Esophagus squamous epithelium (tissue), 5 donors: ENCODE measurements around the gene LURAP1L. TPM values are rescaled to one million over a fixed set of nuclear protein-coding genes. Genes with fewer than 3 reads are reported as not detected.

Experiments used
- DNase-seq: peaks from one replicate; lab custom pipeline; 2025; lab: John Stamatoyannopoulos, UW
- H3K27ac ChIP-seq, 4 donors: fragments of 200-600 bp; sonication (generic); one replicate each; pipeline ENCODE4 v1.5.1; 2016 to 2019; ENCODE audit warnings: mild to moderate bottlenecking in 1 of 4
- H3K27me3 ChIP-seq, 4 donors: fragments of 200-600 bp; sonication (generic); 1 replicate in 3 of 4; 2 replicates in 1 of 4; pipeline versions ENCODE4 v1.5.1 to v1.6.0; 2017 to 2021; ENCODE audit warnings: antibody characterized with exemption in 1 of 4
- H3K36me3 ChIP-seq, 3 donors: fragments of 200-600 bp; sonication (generic); one replicate each; pipeline ENCODE4 v1.5.1; 2016 to 2019
- H3K4me1 ChIP-seq, 3 donors: fragments of 200-600 bp; sonication (generic); one replicate each; pipeline ENCODE4 v1.5.1; 2017 to 2019
- H3K4me3 ChIP-seq, 4 donors: fragments of 200-600 bp; sonication (generic); 1 replicate in 3 of 4; 2 replicates in 1 of 4; pipeline ENCODE4 v1.5.1; 2016 to 2019; ENCODE audit warnings: mild to moderate bottlenecking in 2 of 4, moderate library complexity in 1 of 4
- H3K9me3 ChIP-seq, 3 donors: fragments of 200-600 bp; sonication (generic); one replicate each; pipeline ENCODE4 v1.5.1; 2016 to 2019
- POLR2A ChIP-seq, 4 donors: fragments of 450-650 bp; IDR thresholded peaks; one replicate each; pipeline ENCODE4 v1.6.1; 2017; ENCODE audit warnings: antibody characterized with exemption in 4 of 4, mild to moderate bottlenecking in 4 of 4, moderate library complexity in 3 of 4
- WGBS, 2 donors: methylation state at CpG; one replicate each; pipeline ENCODE4 v1.1.5; 2018; 5-methylcytosine and 5-hydroxymethylcytosine counted together
- intact Hi-C: fragments of 100-400 bp; cut with DNase I; formaldehyde crosslinking; loops from one replicate; pipeline ENCODE4 v1.15.0; 2022
- total RNA-seq, 4 donors: library from RNA; depleted of rRNA; stranded (reverse); fragments of >200 nt; gene quantifications; one replicate each; pipeline ENCODE4 v1.1.0, GENCODE V29; 2016
- TF ChIP-seq, protein P1 (sequence below), 6 experiments: fragments of 450-650 bp in 4 of 6; fragments of 200-600 bp in 2 of 6; sonication (generic) in 2 of 6; IDR thresholded peaks; one replicate each; pipeline ENCODE4 v1.5.1; 2016 to 2019; ENCODE audit warnings: antibody characterized with exemption in 6 of 6, mild to moderate bottlenecking in 4 of 6, moderate library complexity in 4 of 6
- donor health status: DM: yes; HTN: yes; CAD: no.

LURAP1L gene
- total RNA-seq, 4 donors from 2014 or later, result 0.75 to 8.0 (median 3.9) TPM

- Histone ChIP-seq H3K36me3 (no peaks in the 10 kb centered on the region), H3K4me1 (peaks cover 10 to 29% (median 16%) of the 10 kb centered on the region in 3 donors), H3K27ac (peak overlapping the region in 3 of 4 donors; percentile 81 to 85 (median 84)), H3K27me3 (no peaks in the 10 kb centered on the region), H3K9me3 (no peaks in the 10 kb centered on the region), H3K4me3 (no peak overlapping the region)
- no peak for DNase-seq
- intact Hi-C loops, result no loop called here
- TF ChIP-seq, protein P1, sequence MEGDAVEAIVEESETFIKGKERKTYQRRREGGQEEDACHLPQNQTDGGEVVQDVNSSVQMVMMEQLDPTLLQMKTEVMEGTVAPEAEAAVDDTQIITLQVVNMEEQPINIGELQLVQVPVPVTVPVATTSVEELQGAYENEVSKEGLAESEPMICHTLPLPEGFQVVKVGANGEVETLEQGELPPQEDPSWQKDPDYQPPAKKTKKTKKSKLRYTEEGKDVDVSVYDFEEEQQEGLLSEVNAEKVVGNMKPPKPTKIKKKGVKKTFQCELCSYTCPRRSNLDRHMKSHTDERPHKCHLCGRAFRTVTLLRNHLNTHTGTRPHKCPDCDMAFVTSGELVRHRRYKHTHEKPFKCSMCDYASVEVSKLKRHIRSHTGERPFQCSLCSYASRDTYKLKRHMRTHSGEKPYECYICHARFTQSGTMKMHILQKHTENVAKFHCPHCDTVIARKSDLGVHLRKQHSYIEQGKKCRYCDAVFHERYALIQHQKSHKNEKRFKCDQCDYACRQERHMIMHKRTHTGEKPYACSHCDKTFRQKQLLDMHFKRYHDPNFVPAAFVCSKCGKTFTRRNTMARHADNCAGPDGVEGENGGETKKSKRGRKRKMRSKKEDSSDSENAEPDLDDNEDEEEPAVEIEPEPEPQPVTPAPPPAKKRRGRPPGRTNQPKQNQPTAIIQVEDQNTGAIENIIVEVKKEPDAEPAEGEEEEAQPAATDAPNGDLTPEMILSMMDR (IDR thresholded peaks at IDR 0.05), result no peak
- TF ChIP-seq POLR2A (IDR thresholded peaks at IDR 0.05), result no peak
Observed at GRCh38 chr9:12785941-12786340, 11.1 kb downstream of the LURAP1L start.

DNA sequence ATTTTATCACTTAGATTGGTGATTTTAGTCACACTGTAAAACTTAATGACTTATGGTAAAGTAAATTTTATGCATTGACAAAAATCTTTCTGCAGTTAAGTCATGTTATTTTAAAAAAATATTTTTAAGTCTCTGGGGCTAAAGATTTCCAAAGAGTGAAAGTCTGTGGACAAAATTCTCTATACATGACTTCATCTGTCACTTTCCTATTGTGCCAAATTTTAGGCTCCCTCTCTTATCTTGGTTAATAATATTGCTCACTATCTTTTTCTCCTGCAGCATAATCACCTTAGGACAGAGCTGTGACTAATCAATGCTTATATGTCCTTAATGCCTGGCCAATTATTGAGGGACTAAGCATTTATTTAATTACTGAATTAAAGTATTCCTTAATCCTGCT is 15.2 kb downstream of the LURAP1L start:
- Histone ChIP-seq H3K36me3 (no peaks in the 10 kb centered on the region), H3K4me3 (no peak overlapping the region), H3K4me1 (peaks cover 2 to 32% (median 6%) of the 10 kb centered on the region in 3 donors), H3K27ac (peak overlapping the region in 1 of 4 donors; percentile 13), H3K27me3 (no peaks in the 10 kb centered on the region), H3K9me3 (no peaks in the 10 kb centered on the region)
- intact Hi-C loops, result no loop called here
- no peak for TF ChIP-seq POLR2A (IDR thresholded peaks at IDR 0.05)
- TF ChIP-seq, protein P1 (IDR thresholded peaks at IDR 0.05), result no peak
- DNase-seq, result no peak

GRCh38 chr9:12790883-12791282 is 16.1 kb downstream of the LURAP1L start:
- no peak for DNase-seq
- Histone ChIP-seq H3K4me1 (peaks cover 0 to 25% (median 0%) of the 10 kb centered on the region in 3 donors), H3K27me3 (no peaks in the 10 kb centered on the region), H3K9me3 (no peaks in the 10 kb centered on the region), H3K36me3 (no peaks in the 10 kb centered on the region), H3K4me3 (no peak overlapping the region), H3K27ac (peak overlapping the region in 2 of 4 donors; percentile 7 to 13)
- no peak for TF ChIP-seq POLR2A (IDR thresholded peaks at IDR 0.05)
- TF ChIP-seq, protein P1 (IDR thresholded peaks at IDR 0.05), result no peak
- 40 to 44% methylated on average over 3 of the region's 3 CpGs for WGBS, 2 donors
- intact Hi-C loops, result no loop called here

GRCh38 chr9:12794101-12794799 is 19.4 kb downstream of the LURAP1L start:
- TF ChIP-seq, protein P1 (IDR thresholded peaks at IDR 0.05), result no peak
- no peaks in the 10 kb centered on the region for H3K36me3 ChIP-seq
- no peak for DNase-seq
- peak overlapping the region in 3 of 4 donors; percentile 22 to 59 (median 34) for H3K27ac ChIP-seq
- peak overlapping the region in 1 of 4 donors; percentile 11 for H3K4me3 ChIP-seq
- intact Hi-C loops, result no loop called here
- H3K9me3 ChIP-seq, result no peaks in the 10 kb centered on the region
- H3K27me3 ChIP-seq, result no peaks in the 10 kb centered on the region
- WGBS, 2 donors, result 68 to 74% methylated on average over 2 of the region's 2 CpGs
- H3K4me1 ChIP-seq, result peaks cover 0 to 22% (median 0%) of the 10 kb centered on the region in 3 donors

DNA sequence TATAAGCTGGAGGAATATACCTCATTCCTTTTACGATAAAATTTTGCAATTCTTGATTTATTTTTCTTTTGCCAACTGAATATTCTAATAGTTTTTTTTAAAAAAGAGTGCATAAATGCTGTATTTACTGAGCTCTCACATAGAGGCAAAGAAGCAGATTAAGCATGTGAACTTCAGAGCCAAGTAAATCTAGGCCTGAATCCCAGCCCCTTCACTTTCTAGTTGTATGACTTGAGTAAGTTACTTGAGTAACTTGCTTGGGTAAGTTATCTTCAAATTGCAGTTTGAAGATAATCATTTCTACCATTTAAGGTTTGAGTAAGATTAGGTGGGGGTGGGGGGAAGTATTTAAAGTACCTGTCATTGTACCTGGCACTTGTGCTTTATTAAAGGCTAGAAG is 21.8 kb downstream of the LURAP1L start:
- 40 to 70% methylated on average over 1 of the region's 1 CpG for WGBS, 2 donors
- H3K27me3 ChIP-seq, result no peaks in the 10 kb centered on the region
- intact Hi-C loops, result no loop called here
- H3K27ac ChIP-seq, result peak overlapping the region in 1 of 4 donors; percentile 10
- DNase-seq, result no peak
- H3K36me3 ChIP-seq, result no peaks in the 10 kb centered on the region
- H3K9me3 ChIP-seq, result no peaks in the 10 kb centered on the region
- H3K4me1 ChIP-seq, result peaks cover 0 to 15% (median 0%) of the 10 kb centered on the region in 3 donors
- TF ChIP-seq, protein P1 (IDR thresholded peaks at IDR 0.05), result no peak
- no peak for TF ChIP-seq POLR2A (IDR thresholded peaks at IDR 0.05)
- no peak overlapping the region for H3K4me3 ChIP-seq
